Right ventricle myocardium superior (tissue), 1 donor: ENCODE data around the gene UBAC2. TPM values are rescaled to one million over a fixed set of nuclear protein-coding genes. Genes with fewer than 3 reads are reported as not detected.

Source experiments
- ATAC-seq: fragments of 200-7000 bp; cut with Tn5 transposase; one replicate; pipeline ENCODE4 v1.9.1; 2020; ENCODE audit warnings: mild to moderate bottlenecking; ENCODE audit not compliant: poor library complexity
- DNase-seq: peaks from one replicate; pipeline ENCODE4 v3.0.0-alpha.2; 2020
- intact Hi-C: fragments of 100-400 bp; cut with DNase I; formaldehyde crosslinking; loops from one replicate; pipeline ENCODE4 v1.11.2; 2022
- total RNA-seq: library from RNA; stranded (reverse); fragmentation: NEBNext Ultra II Directional; extraction: Animal tissue kit (Norgen Biotek cat#: 25700); gene quantifications from one replicate; pipeline ENCODE4 v1.2.1, GENCODE V29; 2021
- donor health status: DM: no; HTN: yes; CAD: no; lungs with severe emphysema.

Gene UBAC2
- total RNA-seq, 1 donor from 2014 or later, result 35.4 TPM

- intact Hi-C loops, result no loop called here
- no peak for DNase-seq
- no peak for ATAC-seq
Observed at GRCh38 chr13:99339736-99340397, 139.2 kb downstream of the UBAC2 start.

- ATAC-seq (no peak), DNase-seq (no peak)
- intact Hi-C loops, result no loop called here
Observed at GRCh38 chr13:99340638-99341037, 140.0 kb downstream of the UBAC2 start.

GRCh38 chr13:99341969-99342722 is 141.5 kb downstream of the UBAC2 start:
- ATAC-seq (no peak), DNase-seq (no peak)
- intact Hi-C loops, result no loop called here

- intact Hi-C loops, result no loop called here
Observed at GRCh38 chr13:99342723-99343315, 142.2 kb downstream of the UBAC2 start.

GRCh38 chr13:99344610-99345208 is 144.1 kb downstream of the UBAC2 start:
- intact Hi-C loops, result no loop called here
- no peak for ATAC-seq
- no peak for DNase-seq

More at GRCh38 chr13:99342723-99343315, 142.2 kb downstream of the UBAC2 start:
- no peak for ATAC-seq
- DNase-seq, result no peak

- intact Hi-C loops, result no loop called here
- ATAC-seq (no peak), DNase-seq (no peak)
Observed at GRCh38 chr13:99345345-99345744, 144.7 kb downstream of the UBAC2 start.

- no peak for DNase-seq
- intact Hi-C loops, result no loop called here
- ATAC-seq, result no peak
Observed at GRCh38 chr13:99346335-99347042, 145.8 kb downstream of the UBAC2 start.

- ATAC-seq, result no peak
- intact Hi-C loops, result no loop called here
- no peak for DNase-seq
Observed at GRCh38 chr13:99347335-99347878, 146.8 kb downstream of the UBAC2 start.

- no peak for ATAC-seq
- intact Hi-C loops, result no loop called here
- DNase-seq, result no peak
Observed at GRCh38 chr13:99347911-99348451, 147.3 kb downstream of the UBAC2 start.

GRCh38 chr13:99350191-99350590 is 149.5 kb downstream of the UBAC2 start:
- intact Hi-C loops, result no loop called here
- DNase-seq (no peak), ATAC-seq (no peak)

GRCh38 chr13:99351772-99352171 is 151.1 kb downstream of the UBAC2 start:
- ATAC-seq (no peak), DNase-seq (no peak)
- intact Hi-C loops, result no loop called here

GRCh38 chr13:99352351-99353245 is 151.9 kb downstream of the UBAC2 start:
- ATAC-seq (no peak), DNase-seq (no peak)
- intact Hi-C loops, result no loop called here

- DNase-seq (no peak), ATAC-seq (no peak)
- intact Hi-C loops, result no loop called here
Observed at GRCh38 chr13:99353246-99353600, 152.6 kb downstream of the UBAC2 start.

- DNase-seq, result no peak
- no peak for ATAC-seq
- intact Hi-C loops, result no loop called here
Observed at GRCh38 chr13:99353836-99354235, 153.2 kb downstream of the UBAC2 start.

GRCh38 chr13:99354371-99354951 is 153.8 kb downstream of the UBAC2 start:
- no peak for ATAC-seq
- intact Hi-C loops, result no loop called here
- no peak for DNase-seq

- ATAC-seq, result peak; percentile 11
- intact Hi-C loops, result no loop called here
- no peak for DNase-seq
Observed at GRCh38 chr13:99355267-99356011, 154.8 kb downstream of the UBAC2 start.

- ATAC-seq, result no peak
- intact Hi-C loops, result no loop called here
Observed at GRCh38 chr13:99356012-99356261, 155.3 kb downstream of the UBAC2 start.

More at GRCh38 chr13:99356012-99356261, 155.3 kb downstream of the UBAC2 start:
- no peak for DNase-seq
